ENCODE results near the gene SLC22A15. TPM values are rescaled to one million over a fixed set of nuclear protein-coding genes. Genes with fewer than 3 reads are reported as not detected.
"Not testable (repeated sequence)": the region's sequence is repeated elsewhere in the genome, so short reads cannot be mapped to it uniquely, and the experiment has no call there.

Gene SLC22A15
- polyA plus RNA-seq, 1 donor: 0.62 TPM

GRCh38 chr1:116031302-116031835, 55.1 kb downstream of the SLC22A15 start:
- no peak for DNase-seq (ENCODE audit: low read depth)

DNA sequence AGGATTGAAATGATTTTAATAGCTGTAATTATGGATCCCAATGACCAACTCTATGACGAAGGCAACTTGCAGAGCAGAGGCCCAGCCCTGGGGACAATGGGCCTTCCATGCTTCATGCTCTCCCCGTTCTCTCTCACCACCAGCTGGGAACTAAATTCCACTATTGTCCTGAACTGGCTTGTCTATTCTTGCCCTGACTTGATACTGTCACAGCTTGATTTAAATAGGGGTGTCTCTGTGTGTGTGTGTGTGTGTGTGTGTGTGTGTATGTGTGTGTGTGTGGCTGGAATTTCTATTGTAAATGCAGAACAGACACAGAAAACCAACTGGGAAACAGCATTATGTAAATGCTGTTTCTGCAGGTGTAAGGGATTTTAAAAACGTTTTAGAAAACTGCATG, 57.0 kb downstream of the SLC22A15 start:
- no peak for DNase-seq (ENCODE audit: low read depth)

DNA sequence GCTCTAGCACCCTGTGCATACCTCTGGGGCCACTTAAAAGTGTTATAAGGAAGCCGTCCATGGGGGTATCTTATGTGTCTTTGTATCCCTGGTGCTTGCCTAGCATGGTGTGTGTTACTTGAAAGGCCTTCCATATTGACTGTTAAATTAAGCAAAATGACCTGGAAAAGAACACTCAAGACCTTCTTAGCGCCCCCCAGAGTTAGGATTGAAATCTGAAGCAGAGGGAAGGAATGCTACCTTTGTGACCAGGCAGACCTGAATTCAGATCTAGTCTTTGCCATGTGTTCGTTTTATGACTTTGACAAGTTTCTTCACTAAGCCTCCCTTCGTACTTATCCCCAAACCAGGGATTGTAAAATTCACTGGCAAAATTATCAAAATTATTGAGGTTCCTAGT, 59.9 kb downstream of the SLC22A15 start:
- DNase-seq (ENCODE audit: low read depth): no peak

DNA sequence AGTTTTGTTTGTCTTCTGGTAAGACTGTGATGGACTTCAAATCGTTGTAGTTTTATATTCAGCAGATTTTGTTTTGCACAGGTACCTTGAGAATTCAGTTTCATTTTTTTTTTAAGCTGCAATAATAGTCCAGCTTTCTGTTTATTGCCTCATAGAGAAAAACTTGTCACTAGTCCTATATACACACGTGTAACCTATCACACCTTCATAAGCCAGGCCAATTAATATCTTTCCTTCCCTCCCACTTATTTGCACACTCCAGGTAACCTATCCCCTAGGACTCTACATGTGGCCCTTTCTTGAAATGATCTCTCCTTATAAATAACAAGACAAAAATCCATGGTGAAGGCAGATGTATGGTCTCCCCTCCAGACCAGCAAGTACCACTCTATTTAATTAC, 62.4 kb downstream of the SLC22A15 start:
- DNase-seq (ENCODE audit: low read depth): no peak

GRCh38 chr1:116044071-116044470, 67.8 kb downstream of the SLC22A15 start:
- DNase-seq (ENCODE audit: low read depth): no peak

DNA sequence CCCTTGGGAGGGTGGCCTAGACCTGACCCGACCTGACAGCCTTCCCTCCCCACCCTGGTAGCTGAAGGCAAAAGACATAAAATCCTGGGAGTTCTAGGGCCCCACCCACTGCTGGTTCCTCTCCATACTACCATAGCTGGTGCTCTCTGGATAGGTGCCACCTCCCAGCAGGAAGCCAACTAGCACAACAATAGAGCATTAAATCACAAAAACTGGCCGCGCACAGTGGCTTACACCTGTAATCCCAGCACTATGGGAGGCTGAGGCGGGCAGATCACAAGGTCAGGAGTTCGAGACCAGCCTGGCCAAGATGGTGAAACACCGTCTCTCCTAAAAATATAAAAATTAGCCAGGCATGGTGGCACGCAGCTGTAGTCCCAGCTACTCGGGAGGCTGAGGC, 70.6 kb downstream of the SLC22A15 start:
- not testable (repeated sequence) for DNase-seq (ENCODE audit: low read depth)

- DNase-seq (ENCODE audit: low read depth): not testable (repeated sequence)
Observed at GRCh38 chr1:116051896-116052295, 75.6 kb downstream of the SLC22A15 start.

- no peak for DNase-seq (ENCODE audit: low read depth)
Observed at GRCh38 chr1:116062201-116062600, 85.9 kb downstream of the SLC22A15 start.

DNA sequence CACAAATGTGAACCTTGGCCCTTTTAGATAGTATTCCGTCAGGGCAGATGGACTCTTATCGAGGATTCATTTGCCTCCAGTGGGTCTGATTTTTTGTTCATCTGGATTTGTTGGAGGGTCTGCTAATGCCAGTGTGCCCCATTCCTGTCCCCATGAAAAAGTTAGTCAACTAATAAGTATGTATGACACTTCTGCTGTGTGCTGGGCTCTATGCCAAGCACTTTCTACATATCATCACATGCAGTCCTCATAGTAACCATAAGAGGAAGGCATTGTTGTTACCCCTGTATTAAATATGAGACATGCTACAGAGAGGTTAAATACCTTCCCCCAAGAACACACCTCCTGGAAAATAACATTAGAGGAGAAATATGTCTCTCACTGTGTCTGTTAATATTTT, 88.3 kb downstream of the SLC22A15 start:
- DNase-seq (ENCODE audit: low read depth): no peak

DNA sequence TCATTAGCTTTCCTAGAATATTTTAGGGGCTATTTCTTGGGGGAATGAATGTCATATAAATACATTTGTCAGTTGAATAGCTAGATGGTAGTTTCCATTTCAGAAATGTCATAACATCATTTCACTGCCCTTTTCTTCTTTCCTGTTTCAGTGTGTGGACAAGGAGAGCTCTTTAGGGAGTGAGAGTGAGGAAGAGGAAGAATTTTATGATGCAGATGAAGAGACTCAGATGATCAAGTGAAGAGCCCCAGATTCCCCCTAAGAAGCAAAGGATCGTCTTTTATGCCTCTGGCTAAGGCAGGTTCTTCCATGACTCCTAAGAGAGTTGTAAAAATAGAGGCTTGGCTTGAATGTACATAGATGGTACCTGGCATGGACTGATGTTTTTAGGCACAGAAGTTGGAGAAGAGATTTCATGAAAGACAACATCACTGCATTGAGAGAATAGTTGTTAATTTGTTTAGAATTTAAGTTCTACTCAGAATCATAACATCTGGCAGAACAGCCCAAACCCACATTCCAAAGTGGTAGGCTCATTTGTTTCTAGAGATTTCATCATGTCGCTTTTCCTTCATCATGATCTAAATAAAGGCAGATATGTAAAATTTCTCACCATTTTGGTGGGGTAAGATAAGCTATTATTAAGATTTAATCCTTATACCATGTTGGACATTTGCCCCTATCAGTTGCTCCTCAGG, 90.7 kb downstream of the SLC22A15 start:
- DNase-seq (ENCODE audit: low read depth): peak; percentile 11

- DNase-seq (ENCODE audit: low read depth): peak; percentile 29
Observed at GRCh38 chr1:116067566-116067890, 91.2 kb downstream of the SLC22A15 start.

DNA sequence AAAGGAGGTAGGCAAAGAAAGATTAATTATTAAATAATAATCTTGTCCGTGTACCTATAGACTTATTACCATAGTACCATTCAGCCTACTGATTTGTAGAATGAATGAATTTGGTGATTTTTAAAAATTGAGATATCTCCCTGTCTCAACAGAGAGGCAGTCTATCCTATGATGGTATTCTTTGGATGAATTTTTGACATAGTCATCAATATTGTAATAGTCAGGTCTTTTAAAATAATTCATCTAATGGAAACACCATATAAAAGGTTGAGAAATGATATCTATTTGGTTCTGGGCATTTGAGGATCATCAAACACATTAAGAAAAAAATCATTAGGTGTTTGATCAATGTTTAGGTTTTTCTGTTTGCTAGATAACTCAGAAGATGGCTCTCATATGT, 99.3 kb downstream of the SLC22A15 start:
- DNase-seq (ENCODE audit: low read depth): no peak

DNA sequence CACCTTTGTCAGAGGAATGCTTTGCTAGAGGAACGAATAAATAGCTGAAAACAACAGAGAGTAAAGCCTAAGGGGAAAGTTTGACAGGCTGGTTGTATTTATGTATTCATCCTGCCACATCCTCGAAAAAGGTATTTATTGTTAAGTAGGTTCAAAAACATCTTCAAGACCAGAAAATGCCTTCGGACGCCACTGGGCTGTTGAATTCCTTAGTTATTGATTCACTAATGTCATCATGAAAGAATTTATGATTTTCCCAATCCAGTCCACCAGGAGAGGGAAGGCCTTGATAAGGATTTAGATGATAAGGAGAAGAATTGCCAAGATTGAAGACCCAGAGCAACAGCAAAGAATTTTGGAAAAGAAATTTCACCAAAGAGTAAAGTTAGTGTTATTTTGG, 99.7 kb downstream of the SLC22A15 start:
- no peak for DNase-seq (ENCODE audit: low read depth)

- DNase-seq (ENCODE audit: low read depth): no peak
Observed at GRCh38 chr1:116076831-116077230, 100.5 kb downstream of the SLC22A15 start.

DNA sequence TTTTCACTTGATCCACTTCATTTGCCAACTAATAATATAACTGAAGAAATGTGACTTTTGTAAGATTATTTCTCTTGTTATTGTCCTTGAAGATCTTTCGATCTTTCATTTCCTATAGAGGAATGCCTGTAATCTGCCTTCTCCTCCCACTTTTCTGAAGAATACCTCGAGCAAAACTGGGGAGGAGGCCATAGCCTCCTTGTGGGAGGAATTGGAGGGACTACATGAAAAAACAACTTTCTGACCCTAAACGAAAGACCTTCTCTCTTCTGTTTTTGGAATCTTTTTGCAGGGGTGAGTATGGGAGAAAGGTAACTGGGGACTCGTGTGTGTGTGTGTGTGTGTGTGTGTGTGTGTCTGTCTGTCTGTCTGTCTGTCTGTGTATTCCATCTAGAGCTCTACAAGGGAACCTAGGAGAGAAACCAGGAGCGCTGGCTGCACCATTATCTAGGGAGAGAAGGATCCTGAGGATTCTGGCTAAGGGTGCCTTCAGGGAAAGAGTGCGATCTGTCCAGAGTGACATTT, 102.4 kb downstream of the SLC22A15 start:
- no peak for DNase-seq (ENCODE audit: low read depth)

DNA sequence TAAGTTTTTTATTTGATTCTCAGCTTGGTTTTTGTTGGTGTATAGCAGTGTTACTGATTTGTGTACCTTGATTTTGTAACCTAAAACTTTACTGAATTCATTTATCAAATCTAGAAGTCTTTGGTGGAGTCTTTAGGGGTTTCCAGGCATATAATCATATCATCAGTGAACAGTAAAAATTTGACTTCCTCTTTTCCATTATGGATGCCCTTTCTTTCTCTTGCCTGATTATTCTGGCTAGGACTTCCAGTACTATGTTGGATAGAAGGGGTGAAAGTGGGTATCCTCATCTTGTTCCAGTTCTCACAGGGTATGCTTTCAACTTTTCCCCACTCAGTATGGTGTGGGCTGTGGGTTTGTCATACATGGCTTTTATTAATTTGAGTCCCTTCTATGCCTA, 111.3 kb downstream of the SLC22A15 start:
- no peak for DNase-seq (ENCODE audit: low read depth)

DNA sequence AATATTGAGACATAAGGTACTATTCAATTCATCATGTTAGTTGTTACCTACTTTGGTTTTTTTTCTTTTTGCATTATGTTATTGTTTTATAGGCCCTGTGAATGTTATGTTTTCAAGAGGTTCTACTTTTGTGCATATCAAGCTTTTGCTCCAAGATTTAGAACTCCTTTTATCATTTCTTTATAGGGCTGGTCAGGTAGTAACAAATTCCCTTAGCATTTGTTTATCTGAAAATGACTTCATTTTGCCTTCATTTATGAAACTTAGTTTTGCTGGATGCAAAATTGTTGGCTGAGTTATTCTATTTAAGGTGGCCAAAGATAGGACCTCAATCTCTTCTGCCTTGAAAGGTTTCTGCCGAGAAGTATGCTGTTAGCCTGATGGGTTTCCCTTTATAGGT, 113.6 kb downstream of the SLC22A15 start:
- DNase-seq (ENCODE audit: low read depth): no peak

DNA sequence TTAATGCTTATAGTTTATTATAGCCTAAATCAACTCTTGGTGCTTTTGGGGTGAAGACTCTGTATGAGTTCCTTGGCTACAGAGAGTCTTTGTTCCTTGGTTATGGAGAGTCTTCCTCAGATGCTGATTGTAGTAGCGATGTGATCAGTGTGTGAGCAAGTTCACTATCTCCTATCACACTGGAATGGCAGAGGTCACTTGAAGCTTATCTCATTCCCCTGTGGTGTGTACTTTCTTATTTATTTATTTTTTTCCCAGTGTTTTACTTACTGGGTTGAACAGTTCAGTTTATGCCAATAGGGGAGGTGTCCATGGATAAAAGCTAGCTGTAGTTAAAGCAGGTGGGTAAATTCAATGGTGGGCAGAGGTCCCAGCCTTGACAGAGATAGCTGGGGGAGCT, 114.8 kb downstream of the SLC22A15 start:
- DNase-seq (ENCODE audit: low read depth): no peak

DNA sequence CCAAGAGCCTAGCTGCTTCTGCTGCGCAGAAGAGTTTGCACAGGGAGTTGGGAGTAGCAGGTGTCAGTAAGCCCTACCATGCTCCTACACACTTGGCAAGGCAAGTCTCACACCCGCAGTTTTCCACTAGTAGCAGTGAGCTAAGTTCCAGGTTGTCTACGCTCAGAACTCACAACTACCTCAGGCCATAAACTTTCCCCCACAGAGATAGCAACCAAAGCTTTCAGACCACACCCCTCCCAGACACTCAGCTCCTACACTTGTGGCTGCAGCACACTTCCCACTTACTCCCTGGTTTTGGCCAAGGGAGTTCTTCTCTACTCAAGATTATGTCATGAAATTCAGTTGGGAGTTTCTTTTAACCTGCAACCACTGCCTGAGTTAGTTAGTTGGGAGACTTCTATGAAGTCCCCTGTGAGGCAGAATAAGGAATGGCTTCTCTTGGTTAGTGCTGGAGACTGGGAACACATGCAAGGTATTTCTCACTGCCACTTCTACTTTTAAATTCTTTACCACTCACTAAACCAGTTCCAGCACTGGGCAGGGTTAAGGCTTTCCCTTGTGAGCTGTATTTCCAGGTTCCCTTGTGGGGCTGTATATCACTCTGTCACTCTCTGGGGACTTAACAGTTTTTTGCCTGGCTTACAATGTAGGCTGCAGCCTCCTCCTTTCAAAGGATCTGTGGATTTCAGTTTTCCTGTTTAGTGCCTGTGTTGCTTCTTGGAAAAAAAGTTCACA, 116.6 kb downstream of the SLC22A15 start:
- no peak for DNase-seq (ENCODE audit: low read depth)

DNA sequence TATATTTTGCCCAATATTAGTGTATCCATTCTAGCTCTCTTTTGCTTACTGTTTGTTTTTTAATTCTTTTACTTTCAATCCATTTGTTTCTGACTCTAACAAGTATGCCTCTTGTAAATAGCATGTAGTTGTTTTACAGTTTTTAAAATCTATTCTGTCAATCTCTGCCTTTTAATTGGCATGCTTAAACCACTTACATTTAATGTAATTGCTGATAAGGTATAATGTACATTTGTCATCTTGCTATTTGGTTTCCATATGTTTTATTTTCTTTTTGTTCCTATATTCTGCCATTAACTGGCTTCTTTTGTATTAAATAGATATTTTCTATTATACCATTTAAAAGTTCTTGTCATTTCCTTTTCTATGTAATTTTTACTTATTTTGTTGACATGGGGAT, 118.7 kb downstream of the SLC22A15 start:
- DNase-seq (ENCODE audit: low read depth): no peak

DNA sequence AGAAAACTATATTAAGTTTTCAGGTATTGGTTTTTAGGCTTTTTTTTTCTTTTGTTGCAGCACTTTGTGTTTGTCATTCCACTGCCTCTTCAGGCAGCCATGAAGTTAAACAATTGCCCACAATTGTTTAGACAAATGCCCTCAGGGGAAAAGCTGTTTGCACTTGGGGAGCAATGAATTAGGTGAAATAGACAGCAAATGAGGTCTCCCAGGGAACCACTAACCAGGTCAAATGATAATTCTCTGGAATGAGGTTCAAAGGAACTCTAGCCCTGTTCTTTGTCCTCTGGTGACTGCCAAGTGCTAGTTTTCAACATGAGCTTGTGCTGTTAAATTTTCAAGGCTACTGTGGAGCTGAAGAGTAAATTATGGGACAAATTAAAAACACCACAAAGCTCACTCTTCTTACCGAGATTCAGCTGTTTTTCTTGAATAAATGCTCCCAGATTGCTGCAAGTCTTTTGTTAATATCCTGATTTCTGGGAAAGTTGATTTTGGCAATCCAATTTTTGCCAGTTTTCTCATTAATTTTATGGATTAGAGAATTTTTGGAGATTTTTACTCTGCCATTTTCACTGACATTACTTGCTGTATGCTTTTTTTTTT, 119.8 kb downstream of the SLC22A15 start:
- no peak for DNase-seq (ENCODE audit: low read depth)

GRCh38 chr1:116097626-116098025, 121.3 kb downstream of the SLC22A15 start:
- DNase-seq (ENCODE audit: low read depth): no peak

DNA sequence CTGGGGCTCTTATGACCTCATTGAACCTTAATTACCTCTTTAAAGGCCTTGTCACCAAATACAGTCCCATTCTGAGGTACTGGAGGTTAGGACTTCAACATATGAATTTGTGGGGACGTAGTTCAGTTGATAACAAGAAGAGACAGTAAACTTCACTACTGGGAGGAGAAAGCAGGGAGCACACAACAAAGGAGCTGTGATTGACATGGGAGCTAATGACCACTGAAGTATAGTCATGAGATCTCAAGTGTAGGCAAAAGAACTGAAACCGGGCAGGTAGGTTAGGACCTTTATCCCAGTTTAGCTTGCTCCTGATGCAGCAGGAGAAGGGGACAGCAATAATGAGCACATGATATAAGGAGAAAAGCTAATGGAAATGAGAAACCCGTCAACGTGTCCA, 123.1 kb downstream of the SLC22A15 start:
- no peak for DNase-seq (ENCODE audit: low read depth)
